Naive thymus-derived CD4-positive, alpha-beta T cell (primary cell): Measurements from ENCODE around the gene PGF. TPM values are rescaled to one million over a fixed set of nuclear protein-coding genes. Genes with fewer than 3 reads are reported as not detected.

ENCODE experiments used
- polyA plus RNA-seq, 2 donors: library from polyadenylated mRNA; unstranded; fragments of 300-500 nt; fragmentation: Illumina TruSeq; gene quantifications; one replicate each; pipeline ENCODE4 v1.2.3, GENCODE V29; 2021
- total RNA-seq, 6 experiments: library from RNA in 5 of 6; stranded (reverse) in 5 of 6; gene quantifications; 1 replicate in 5 of 6; 2 replicates in 1 of 6; pipeline ENCODE4 v1.2.3 and lab custom pipeline; 2021 to 2026

PGF gene
- total and polyA plus RNA-seq, 7 experiments from 2014 or later, result 0.17 to 0.37 (median 0.22) TPM; not detected in 4

Other genes starting within 250 kb of the PGF start
- gene AREL1, start 242.5 kb downstream of the PGF start, total RNA-seq, result 10 to 100 TPM; 35.6 to 52.0 (median 43.5) TPM
- gene AREL1, start 242.5 kb downstream of the PGF start, polyA plus RNA-seq, result 10 to 100 TPM; 16.1 to 25.9 TPM
- gene FCF1, start 242.5 kb downstream of the PGF start, total RNA-seq, result 10 to 100 TPM; 36.5 to 66.6 (median 60.8) TPM
- 10 to 100 TPM; 34.6 to 35.5 TPM for gene FCF1, start 242.5 kb downstream of the PGF start, polyA plus RNA-seq
- 100 to 1,000 TPM in 3 of 5 experiments, 10 to 100 TPM in 2; 84.7 to 119 (median 109) TPM for gene YLPM1, start 192.3 kb downstream of the PGF start, total RNA-seq
- 10 to 100 TPM; 13.5 to 26.8 TPM for gene YLPM1, start 192.3 kb downstream of the PGF start, polyA plus RNA-seq
- gene PROX2, start 79.5 kb downstream of the PGF start, total RNA-seq, result under 1 TPM in 2 of 5 experiments, not detected in 3; 0.13 to 0.54 TPM
- under 1 TPM; 0.05 to 0.06 TPM for gene PROX2, start 79.5 kb downstream of the PGF start, polyA plus RNA-seq
- gene DLST, start 73.7 kb downstream of the PGF start, total RNA-seq, result 100 to 1,000 TPM in 2 of 5 experiments, 10 to 100 TPM in 3; 90.0 to 132 (median 96.5) TPM
- 1 to 10 TPM; 8.9 to 9.2 TPM for gene DLST, start 73.7 kb downstream of the PGF start, polyA plus RNA-seq
- gene RPS6KL1, start 32.3 kb downstream of the PGF start, total RNA-seq, result 10 to 100 TPM in 2 of 5 experiments, 1 to 10 TPM in 3; 3.0 to 12.8 (median 6.3) TPM
- 1 to 10 TPM; 2.0 to 4.0 TPM for gene RPS6KL1, start 32.3 kb downstream of the PGF start, polyA plus RNA-seq
- 10 to 100 TPM; 23.8 to 40.7 (median 26.1) TPM for gene EIF2B2, start 47.3 kb upstream of the PGF start, total RNA-seq
- gene EIF2B2, start 47.3 kb upstream of the PGF start, polyA plus RNA-seq, result 10 to 100 TPM; 18.2 to 19.8 TPM
- gene MLH3, start 95.9 kb upstream of the PGF start, total RNA-seq, result 10 to 100 TPM; 19.9 to 26.7 (median 20.5) TPM
- gene MLH3, start 95.9 kb upstream of the PGF start, polyA plus RNA-seq, result 10 to 100 TPM; 11.4 to 15.6 TPM
- 10 to 100 TPM; 11.8 to 39.5 (median 31.2) TPM for gene ACYP1, start 108.4 kb upstream of the PGF start, total RNA-seq
- 10 to 100 TPM; 17.5 to 17.9 TPM for gene ACYP1, start 108.4 kb upstream of the PGF start, polyA plus RNA-seq
- gene ZC2HC1C, start 114.0 kb upstream of the PGF start, total RNA-seq, result 1 to 10 TPM in 1 of 5 experiments, not detected in 4; 1.7 TPM
- gene ZC2HC1C, start 114.0 kb upstream of the PGF start, polyA plus RNA-seq, result under 1 TPM; 0.30 to 0.41 TPM
- gene NEK9, start 171.5 kb upstream of the PGF start, total RNA-seq, result 100 to 1,000 TPM in 2 of 5 experiments, 10 to 100 TPM in 3; 81.7 to 141 (median 84.7) TPM
- 10 to 100 TPM; 16.6 to 17.2 TPM for gene NEK9, start 171.5 kb upstream of the PGF start, polyA plus RNA-seq
- gene TMED10, start 221.0 kb upstream of the PGF start, total RNA-seq, result 100 to 1,000 TPM; 155 to 233 (median 171) TPM
- gene TMED10, start 221.0 kb upstream of the PGF start, polyA plus RNA-seq, result 100 to 1,000 TPM; 204 to 245 TPM